Neural cell (in vitro differentiated cells): ENCODE data around the gene PCBD1. TPM values are rescaled to one million over a fixed set of nuclear protein-coding genes. Genes with fewer than 3 reads are reported as not detected.

Experiments used
- H2AFZ ChIP-seq: fragments of 200-600, 300-800 bp; sonication (generic), shearing (Covaris generic); 2 replicates; pipeline ENCODE4 v1.6.0; 2014; ENCODE audit warnings: low read depth, mild to moderate bottlenecking, antibody characterized with exemption, low read length, moderate library complexity
- H3F3A ChIP-seq: fragments of 200-600 bp; shearing (Covaris generic); 2 replicates; pipeline ENCODE4 v1.6.1; 2016; ENCODE audit warnings: mild to moderate bottlenecking, moderate library complexity, mixed read lengths, antibody characterized with exemption, low read length; ENCODE audit not compliant: insufficient read depth, poor library complexity, severe bottlenecking
- H3K27ac ChIP-seq: fragments of 200-600, 300-800 bp; sonication (generic), shearing (Covaris generic); 2 replicates; pipeline ENCODE4 v1.5.1; 2014; ENCODE audit warnings: mild to moderate bottlenecking, low read length, moderate library complexity
- H3K27me3 ChIP-seq: fragments of 300-800, 200-600 bp; sonication (generic), shearing (Covaris generic); 2 replicates; pipeline ENCODE4 v1.6.0; 2014; ENCODE audit warnings: mild to moderate bottlenecking, low read depth, low read length, moderate library complexity; ENCODE audit not compliant: insufficient read depth
- H3K36me3 ChIP-seq: fragments of 300-800, 200-600 bp; sonication (generic), shearing (Covaris generic); 2 replicates; pipeline ENCODE4 v1.5.1; 2014; ENCODE audit warnings: mild to moderate bottlenecking, antibody characterized with exemption, low read length, moderate library complexity; ENCODE audit not compliant: insufficient read depth
- H3K4me2 ChIP-seq: fragments of 300-800, 200-600 bp; sonication (generic), shearing (Covaris generic); 2 replicates; pipeline ENCODE4 v1.6.0; 2014; ENCODE audit warnings: mild to moderate bottlenecking, low read length
- H3K4me3 ChIP-seq: fragments of 300-800, 200-600 bp; sonication (generic), shearing (Covaris generic); 2 replicates; pipeline ENCODE4 v1.5.1; 2014; ENCODE audit warnings: mild to moderate bottlenecking, low read length, moderate library complexity
- H3K79me2 ChIP-seq: fragments of 200-600 bp; shearing (Covaris generic); replicated peaks from 2 replicates; pipeline ENCODE4 v1.6.0; 2014; ENCODE audit warnings: mild to moderate bottlenecking, low read length, moderate library complexity; ENCODE audit not compliant: insufficient read depth
- H3K9ac ChIP-seq: fragments of 300-800, 200-600 bp; sonication (generic), shearing (Covaris generic); 2 replicates; pipeline ENCODE4 v1.6.1; 2016; ENCODE audit warnings: mild to moderate bottlenecking, low read length, mixed read lengths
- H3K9me2 ChIP-seq: fragments of 200-600 bp; shearing (Covaris generic); 2 replicates; pipeline ENCODE4 v1.6.1; 2016; ENCODE audit warnings: mild to moderate bottlenecking, low read length, mixed read lengths; ENCODE audit not compliant: insufficient read depth
- H3K9me3 ChIP-seq: fragments of 200-600, 300-800 bp; sonication (generic), shearing (Covaris generic); 2 replicates; pipeline ENCODE4 v1.6.1; 2016; ENCODE audit warnings: mild to moderate bottlenecking, mixed run types, low read length, moderate library complexity, mixed read lengths
- H4K20me1 ChIP-seq: fragments of 200-600 bp; shearing (Covaris generic); 2 replicates; pipeline ENCODE4 v1.6.1; 2016; ENCODE audit warnings: mild to moderate bottlenecking, mixed run types; ENCODE audit not compliant: insufficient read depth
- EP300 ChIP-seq: fragments of 450-650 bp; conservative IDR thresholded peaks from 2 replicates; pipeline ENCODE4 v1.6.1; 2014; ENCODE audit warnings: antibody characterized with exemption, mild to moderate bottlenecking, moderate library complexity; ENCODE audit not compliant: poor library complexity, severe bottlenecking
- EZH2 ChIP-seq: fragments of 200-600, 300-800 bp; shearing (Covaris generic), sonication (generic); IDR thresholded peaks from 2 replicates; pipeline ENCODE4 v1.6.1; 2014; ENCODE audit warnings: antibody characterized with exemption, low read length, borderline replicate concordance, mild to moderate bottlenecking; ENCODE audit not compliant: insufficient read depth, poor library complexity, severe bottlenecking
- MXI1 ChIP-seq: fragments of 450-650 bp; conservative IDR thresholded peaks from 2 replicates; pipeline ENCODE4 v1.6.1; 2014; ENCODE audit warnings: antibody characterized with exemption, mild to moderate bottlenecking; ENCODE audit not compliant: poor library complexity, severe bottlenecking
- POLR2AphosphoS5 ChIP-seq: IDR thresholded peaks from 2 replicates; pipeline ENCODE4 v1.6.1; 2012
- RAD21 ChIP-seq: fragments of 450-650 bp; conservative IDR thresholded peaks from 2 replicates; pipeline ENCODE4 v1.6.1; 2014; ENCODE audit warnings: antibody characterized with exemption, mild to moderate bottlenecking, moderate library complexity
- SMC3 ChIP-seq: fragments of 450-650 bp; conservative IDR thresholded peaks from 2 replicates; pipeline ENCODE4 v1.6.1; 2014; ENCODE audit warnings: antibody characterized with exemption, mild to moderate bottlenecking, moderate library complexity; ENCODE audit not compliant: poor library complexity
- TAF1 ChIP-seq: IDR thresholded peaks from 2 replicates; pipeline ENCODE4 v1.6.1; 2012; ENCODE audit warnings: low read depth
- polyA plus RNA-seq: library from polyadenylated mRNA; depleted of rRNA; stranded (reverse); fragments of >200 nt; gene quantifications from 2 replicates; pipeline ENCODE4 v1.2.3, GENCODE V29; 2014
- TF ChIP-seq, protein P1 (sequence below): fragments of 450-650 bp; IDR thresholded peaks from 2 replicates; pipeline ENCODE4 v1.5.1; 2014; ENCODE audit warnings: antibody characterized with exemption, mild to moderate bottlenecking, moderate library complexity; ENCODE audit not compliant: poor library complexity, severe bottlenecking
- TF ChIP-seq, protein P2 (sequence below): IDR thresholded peaks from 2 replicates; pipeline ENCODE4 v1.6.1; 2012; ENCODE audit warnings: borderline replicate concordance

PCBD1 gene
- polyA plus RNA-seq, 1 donor from 2014 or later, result 15.8 TPM

DNA sequence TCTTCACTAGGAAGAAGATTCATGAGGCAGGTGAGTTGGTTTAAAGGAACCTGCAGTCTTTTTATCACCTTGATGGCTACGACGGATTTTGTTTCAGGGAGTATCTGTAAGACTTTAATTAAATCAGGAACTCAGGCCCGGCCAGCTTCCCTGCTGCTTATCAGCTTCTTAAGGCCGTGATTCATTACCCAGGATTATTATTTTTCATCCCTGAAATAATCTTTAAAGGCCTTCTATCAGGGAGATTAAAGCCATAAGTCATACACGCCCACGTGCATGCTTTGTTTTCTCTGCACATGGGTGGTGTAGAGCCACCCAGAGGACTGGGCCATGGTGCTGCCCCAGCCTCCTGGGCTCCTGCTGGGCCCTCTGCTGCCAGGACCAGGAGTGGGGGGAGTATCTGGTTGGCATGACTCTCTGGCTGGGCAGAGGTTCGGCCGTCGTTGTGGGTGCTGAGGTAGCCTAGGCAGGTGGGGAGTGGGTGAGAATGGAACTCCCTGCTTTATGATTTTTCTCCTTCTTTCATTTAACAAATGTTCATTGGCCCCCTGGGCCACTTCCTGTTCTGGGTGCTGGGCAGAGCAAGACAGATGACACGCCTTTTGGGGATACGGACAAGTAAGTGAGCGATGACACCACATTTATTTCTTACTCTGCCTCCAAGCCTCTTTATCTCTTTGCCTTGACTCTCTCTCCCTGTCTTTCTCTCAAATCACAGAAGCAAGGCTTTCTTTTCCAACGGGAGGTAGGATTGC, 39.0 kb upstream of the PCBD1 start:
- Histone ChIP-seq H3K9me2 (no peaks in the 10 kb centered on the region), H3K79me2 (no peaks in the 10 kb centered on the region), H3K4me3 (no peak overlapping the region), H3F3A (no peaks in the 10 kb centered on the region), H2AFZ (no peak overlapping the region), H3K4me2 (no peak overlapping the region), H3K9ac (no peak overlapping the region), H3K27ac (no peak overlapping the region), H3K36me3 (no peaks in the 10 kb centered on the region), H3K27me3 (no peaks in the 10 kb centered on the region), H4K20me1 (no peaks in the 10 kb centered on the region), H3K9me3 (no peaks in the 10 kb centered on the region)
- TF ChIP-seq MXI1 (no peak), EP300 (no peak), SMC3 (no peak), TAF1 (no peak), POLR2AphosphoS5 (no peak), RAD21 (no peak)
- TF ChIP-seq, protein P1, sequence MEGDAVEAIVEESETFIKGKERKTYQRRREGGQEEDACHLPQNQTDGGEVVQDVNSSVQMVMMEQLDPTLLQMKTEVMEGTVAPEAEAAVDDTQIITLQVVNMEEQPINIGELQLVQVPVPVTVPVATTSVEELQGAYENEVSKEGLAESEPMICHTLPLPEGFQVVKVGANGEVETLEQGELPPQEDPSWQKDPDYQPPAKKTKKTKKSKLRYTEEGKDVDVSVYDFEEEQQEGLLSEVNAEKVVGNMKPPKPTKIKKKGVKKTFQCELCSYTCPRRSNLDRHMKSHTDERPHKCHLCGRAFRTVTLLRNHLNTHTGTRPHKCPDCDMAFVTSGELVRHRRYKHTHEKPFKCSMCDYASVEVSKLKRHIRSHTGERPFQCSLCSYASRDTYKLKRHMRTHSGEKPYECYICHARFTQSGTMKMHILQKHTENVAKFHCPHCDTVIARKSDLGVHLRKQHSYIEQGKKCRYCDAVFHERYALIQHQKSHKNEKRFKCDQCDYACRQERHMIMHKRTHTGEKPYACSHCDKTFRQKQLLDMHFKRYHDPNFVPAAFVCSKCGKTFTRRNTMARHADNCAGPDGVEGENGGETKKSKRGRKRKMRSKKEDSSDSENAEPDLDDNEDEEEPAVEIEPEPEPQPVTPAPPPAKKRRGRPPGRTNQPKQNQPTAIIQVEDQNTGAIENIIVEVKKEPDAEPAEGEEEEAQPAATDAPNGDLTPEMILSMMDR, result no peak

DNA sequence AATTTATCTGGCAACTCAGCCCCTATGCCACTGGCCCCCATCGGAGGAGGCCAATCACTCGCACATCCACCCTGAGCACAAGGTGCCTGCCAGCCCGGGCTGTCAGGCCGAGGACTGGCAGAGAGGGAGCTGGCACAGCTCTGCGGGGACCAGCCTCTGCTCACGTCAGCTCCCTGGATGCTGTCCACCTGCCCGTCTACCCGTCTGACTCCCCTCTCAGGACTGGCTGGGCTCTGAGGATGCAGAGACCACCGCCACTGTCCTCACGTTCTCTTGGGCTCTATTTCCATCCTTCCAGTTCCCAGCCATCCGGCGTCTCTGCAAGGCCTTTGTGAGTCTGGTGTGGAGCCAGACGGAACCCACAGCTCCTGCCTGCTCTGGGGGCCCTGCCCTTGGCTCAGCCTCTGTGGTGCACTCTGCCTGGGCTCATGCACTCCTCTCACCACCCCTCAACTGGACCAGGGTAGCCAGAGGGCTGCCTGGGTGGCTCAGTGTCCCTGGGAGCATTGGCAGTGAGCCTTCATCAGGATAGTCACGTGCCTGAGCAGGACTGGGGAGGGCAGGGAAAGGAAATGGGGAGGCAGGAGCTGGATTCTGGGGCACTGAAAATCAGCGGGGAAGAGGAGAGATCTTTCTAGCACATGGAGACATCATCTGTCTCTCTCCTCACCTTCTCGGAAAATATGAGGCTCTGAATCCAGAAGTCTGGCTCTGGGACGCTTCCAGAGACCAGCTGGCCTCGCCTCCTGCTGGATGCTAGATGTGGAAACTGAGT, 38.0 kb upstream of the PCBD1 start:
- no peaks in the 10 kb centered on the region for H3K79me2 ChIP-seq
- H3K27ac ChIP-seq, result no peak overlapping the region
- no peak overlapping the region for H3K4me3 ChIP-seq
- no peaks in the 10 kb centered on the region for H3F3A ChIP-seq
- no peaks in the 10 kb centered on the region for H3K9me3 ChIP-seq
- H3K9me2 ChIP-seq, result no peaks in the 10 kb centered on the region
- no peak for TF ChIP-seq TAF1
- TF ChIP-seq MXI1, result no peak
- no peak for TF ChIP-seq EZH2
- TF ChIP-seq SMC3, result no peak
- TF ChIP-seq, protein P1, result no peak
- TF ChIP-seq POLR2AphosphoS5, result no peak
- TF ChIP-seq RAD21, result no peak
- TF ChIP-seq, protein P2, sequence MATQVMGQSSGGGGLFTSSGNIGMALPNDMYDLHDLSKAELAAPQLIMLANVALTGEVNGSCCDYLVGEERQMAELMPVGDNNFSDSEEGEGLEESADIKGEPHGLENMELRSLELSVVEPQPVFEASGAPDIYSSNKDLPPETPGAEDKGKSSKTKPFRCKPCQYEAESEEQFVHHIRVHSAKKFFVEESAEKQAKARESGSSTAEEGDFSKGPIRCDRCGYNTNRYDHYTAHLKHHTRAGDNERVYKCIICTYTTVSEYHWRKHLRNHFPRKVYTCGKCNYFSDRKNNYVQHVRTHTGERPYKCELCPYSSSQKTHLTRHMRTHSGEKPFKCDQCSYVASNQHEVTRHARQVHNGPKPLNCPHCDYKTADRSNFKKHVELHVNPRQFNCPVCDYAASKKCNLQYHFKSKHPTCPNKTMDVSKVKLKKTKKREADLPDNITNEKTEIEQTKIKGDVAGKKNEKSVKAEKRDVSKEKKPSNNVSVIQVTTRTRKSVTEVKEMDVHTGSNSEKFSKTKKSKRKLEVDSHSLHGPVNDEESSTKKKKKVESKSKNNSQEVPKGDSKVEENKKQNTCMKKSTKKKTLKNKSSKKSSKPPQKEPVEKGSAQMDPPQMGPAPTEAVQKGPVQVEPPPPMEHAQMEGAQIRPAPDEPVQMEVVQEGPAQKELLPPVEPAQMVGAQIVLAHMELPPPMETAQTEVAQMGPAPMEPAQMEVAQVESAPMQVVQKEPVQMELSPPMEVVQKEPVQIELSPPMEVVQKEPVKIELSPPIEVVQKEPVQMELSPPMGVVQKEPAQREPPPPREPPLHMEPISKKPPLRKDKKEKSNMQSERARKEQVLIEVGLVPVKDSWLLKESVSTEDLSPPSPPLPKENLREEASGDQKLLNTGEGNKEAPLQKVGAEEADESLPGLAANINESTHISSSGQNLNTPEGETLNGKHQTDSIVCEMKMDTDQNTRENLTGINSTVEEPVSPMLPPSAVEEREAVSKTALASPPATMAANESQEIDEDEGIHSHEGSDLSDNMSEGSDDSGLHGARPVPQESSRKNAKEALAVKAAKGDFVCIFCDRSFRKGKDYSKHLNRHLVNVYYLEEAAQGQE, result no peak
- TF ChIP-seq EP300, result no peak
- H3K36me3 ChIP-seq, result no peaks in the 10 kb centered on the region
- no peak overlapping the region for H2AFZ ChIP-seq
- H3K9ac ChIP-seq, result no peak overlapping the region
- no peaks in the 10 kb centered on the region for H4K20me1 ChIP-seq
- no peaks in the 10 kb centered on the region for H3K27me3 ChIP-seq
- no peak overlapping the region for H3K4me2 ChIP-seq
